GM12878 (cell line): ENCODE data around the gene DHRS4. TPM values are rescaled to one million over a fixed set of nuclear protein-coding genes. Genes with fewer than 3 reads are reported as not detected.

ENCODE experiments used
- ATAC-seq: fragments of 200-7000 bp; cut with Tn5 transposase; 3 replicates; pipeline ENCODE4 v1.9.1; 2020; ENCODE audit warnings: mild to moderate bottlenecking, moderate library complexity
- BruUV-seq: library from RNA; stranded (reverse); fragments of 400-500 nt; replicated peaks from 2 replicates; lab custom pipeline; 2021; lab: Mats Ljungman, UMichigan
- CTCF ChIA-PET: fragments of 300-600 bp; sonication (Branson Sonifier 250); formaldehyde crosslinking; extraction: SDS; loops from one replicate; lab custom pipeline; 2021; ENCODE audit warnings: inconsistent platforms; lab: Yijun Ruan, JAX
- POLR2A ChIA-PET: fragments of 350-600 bp; formaldehyde crosslinking; extraction: SDS; loops from one replicate; lab custom pipeline; 2021; ENCODE audit warnings: inconsistent platforms; lab: Charles Lee
- RAD21 ChIA-PET: fragments of 300-600 bp; sonication (Branson Sonifier 250); formaldehyde crosslinking; loops from one replicate; lab custom pipeline; 2023; ENCODE audit warnings: antibody characterized with exemption; ENCODE audit not compliant: unreplicated experiment; lab: Charles Lee
- SMC1A ChIA-PET: fragments of 300-600 bp; sonication (Branson Sonifier 250); formaldehyde crosslinking; loops from one replicate; lab custom pipeline; 2023; ENCODE audit not compliant: unreplicated experiment, uncharacterized antibody; lab: Charles Lee
- DNase-seq: peaks from one replicate; pipeline ENCODE4 v3.0.0-alpha.2; 2011; ENCODE audit warnings: low read depth, low spot score
- FAIRE-seq: peaks from 3 replicates; lab custom pipeline; 2011; peaks lifted over from hg19 to GRCh38; lab: Jason Lieb, UNC
- H2AFZ ChIP-seq: 2 replicates; pipeline ENCODE4 v1.6.0; 2011; ENCODE audit warnings: low read depth, low read length, control low read depth; ENCODE audit not compliant: control insufficient read depth
- H3K27ac ChIP-seq: 2 replicates; pipeline ENCODE4 v1.5.1; 2011; ENCODE audit warnings: control low read depth; ENCODE audit not compliant: control insufficient read depth, insufficient read depth
- H3K27me3 ChIP-seq, 2 experiments: replicated peaks in 1 of 2; 2 replicates each; pipeline versions ENCODE4 v1.6.0 to v1.6.1; 2011; ENCODE audit warnings: low read length in 1 of 2; ENCODE audit not compliant: control insufficient read depth in 2 of 2, insufficient read depth in 2 of 2
- H3K36me3 ChIP-seq, 2 experiments: 2 replicates each; pipeline ENCODE4 v1.5.1; 2011; ENCODE audit warnings: low read length in 1 of 2; ENCODE audit not compliant: control insufficient read depth in 2 of 2, insufficient read depth in 2 of 2
- H3K4me1 ChIP-seq: 2 replicates; pipeline ENCODE4 v1.6.1; 2011; ENCODE audit warnings: mild to moderate bottlenecking, low read length, moderate library complexity, mixed read lengths; ENCODE audit not compliant: control insufficient read depth, insufficient read depth
- H3K4me2 ChIP-seq: 2 replicates; pipeline ENCODE4 v1.6.0; 2011; ENCODE audit warnings: control low read depth; ENCODE audit not compliant: control insufficient read depth, insufficient read depth
- H3K4me3 ChIP-seq: fragments of 200-600 bp; sonication (generic); 2 replicates; pipeline ENCODE4 v1.5.1; 2016
- H3K79me2 ChIP-seq: 2 replicates; pipeline ENCODE4 v1.6.0; 2011; ENCODE audit warnings: low read length; ENCODE audit not compliant: control insufficient read depth, insufficient read depth
- H3K9ac ChIP-seq: 2 replicates; pipeline ENCODE4 v1.8.0; 2011; ENCODE audit warnings: low read length, control low read depth, mixed read lengths; ENCODE audit not compliant: control insufficient read depth, insufficient read depth
- H3K9me3 ChIP-seq: replicated peaks from 3 replicates; pipeline ENCODE4 v1.5.1; 2011; ENCODE audit warnings: mild to moderate bottlenecking, low read length; ENCODE audit not compliant: control insufficient read depth, insufficient read depth
- H4K20me1 ChIP-seq: 2 replicates; pipeline ENCODE4 v1.6.0; 2011; ENCODE audit not compliant: control insufficient read depth, insufficient read depth
- IKZF1 ChIP-seq: fragments of 450-650 bp; conservative IDR thresholded peaks from 2 replicates; pipeline ENCODE4 v1.6.1; 2017; ENCODE audit warnings: antibody characterized with exemption, mild to moderate bottlenecking
- POU2F2 ChIP-seq: IDR thresholded peaks from 3 replicates; pipeline ENCODE4 v1.6.1; 2011; ENCODE audit warnings: low read depth, mild to moderate bottlenecking, low read length, borderline replicate concordance
- SPI1 ChIP-seq: IDR thresholded peaks from 2 replicates; pipeline ENCODE4 v1.6.1; 2011; ENCODE audit warnings: low read depth, mild to moderate bottlenecking, low read length, moderate library complexity, borderline replicate concordance; ENCODE audit not compliant: insufficient read depth
- ZSCAN29 ChIP-seq: fragments of 450-650 bp; IDR thresholded peaks from 2 replicates; pipeline ENCODE4 v1.6.1; 2017; ENCODE audit warnings: mild to moderate bottlenecking, moderate library complexity
- WGBS: methylation state at CpG from one replicate; pipeline ENCODE4 v1.1.6; 2016; ENCODE audit warnings: low lambda C conversion rate; ENCODE audit not compliant: insufficient replicate concordance, insufficient coverage; ENCODE audit errors: missing lambda C conversion rate; 5-methylcytosine and 5-hydroxymethylcytosine counted together
- in situ Hi-C: fragments of 300-500 bp; cut with MboI; formaldehyde crosslinking; loops from 9 replicates; pipeline ENCODE4 v1.14.3; 2018; ENCODE audit warnings: mixed read lengths
- intact Hi-C: fragments of 100-400 bp; cut with micrococcal nuclease; formaldehyde crosslinking; loops from one replicate; pipeline ENCODE4 v1.14.2; 2022; ENCODE audit not compliant: unreplicated experiment
- polyA plus RNA-seq, 11 experiments: library from polyadenylated mRNA; depleted of rRNA in 4 of 11; unstranded in 6 of 11; stranded (reverse) in 5 of 11; fragments of >200 nt; fragmentation: Nextera tagmentation in 4 of 11; fragmentation: Illumina TruSeq in 1 of 11; extraction: Ambion mirVana in 4 of 11; extraction: Trizol in 1 of 11; gene quantifications; 1 replicate in 1 of 11; 2 replicates in 10 of 11; pipeline versions ENCODE4 v1.2.1 to v1.2.3, GENCODE V29; 2011 to 2016; ENCODE audit warnings: inconsistent platforms in 2 of 11, missing spikeins in 2 of 11, low read depth in 1 of 11
- total RNA-seq, 4 experiments: library from RNA; depleted of rRNA in 3 of 4; stranded (reverse); fragments of >200 nt in 3 of 4; fragmentation: Illumina TruSeq in 1 of 4; extraction: Trizol in 1 of 4; gene quantifications; 2 replicates each; pipeline versions ENCODE4 v1.2.1 to v1.2.3, GENCODE V29; 2013 to 2021
- TF ChIP-seq, protein P1 (sequence below): fragments of 450-650 bp; IDR thresholded peaks from 2 replicates; pipeline ENCODE4 v1.6.1; 2018; ENCODE audit warnings: mild to moderate bottlenecking, low read depth, moderate library complexity; ENCODE audit not compliant: partially characterized antibody

DHRS4 gene
- total and polyA plus RNA-seq, 10 of the 15 experiments (the other 5 are each of a cell fraction or from before 2014, with no cell fraction given) = 2.4 to 38.1 (median 22.2) TPM

DNA sequence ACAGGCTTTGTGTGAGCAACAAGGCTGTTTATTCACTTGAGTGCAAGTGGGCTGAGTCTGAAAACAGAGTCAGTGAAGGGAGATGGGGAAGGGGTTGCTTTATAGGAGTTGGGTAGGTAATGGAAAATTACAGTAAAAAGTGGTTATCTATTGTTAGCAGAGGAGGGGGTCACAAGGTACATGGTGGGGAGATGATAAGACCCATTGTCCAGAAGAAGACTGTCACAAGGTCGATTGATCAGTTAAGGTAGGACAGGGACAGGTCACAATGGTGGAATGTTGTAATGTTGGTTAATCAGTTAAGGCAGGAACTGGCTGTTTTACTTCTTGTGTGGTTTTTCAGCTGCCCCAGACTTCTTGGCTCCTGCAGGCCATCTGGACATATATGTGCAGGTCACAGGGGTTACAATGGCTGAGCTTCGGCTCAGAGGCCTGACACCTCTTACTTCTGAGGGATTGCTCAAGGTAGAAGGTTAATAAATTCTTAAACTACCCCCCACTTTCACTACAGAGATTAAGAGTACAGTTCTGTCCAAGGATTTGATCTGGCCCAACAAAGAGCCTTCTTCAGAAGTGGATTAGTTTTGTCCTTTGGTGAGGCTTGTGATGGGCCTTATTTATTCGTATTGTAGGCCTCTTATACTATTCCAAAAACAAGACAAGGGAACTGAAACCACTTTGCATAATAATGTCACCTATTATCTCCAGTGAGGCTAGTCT, 13.8 kb upstream of the DHRS4 start:
- RAD21 ChIA-PET = no interaction called here
- no peak overlapping the region for H3K4me2 ChIP-seq
- H3K9ac ChIP-seq = no peak overlapping the region
- TF ChIP-seq IKZF1 = no peak
- TF ChIP-seq ZSCAN29 = no peak
- TF ChIP-seq SPI1 = peak; percentile 65
- TF ChIP-seq POU2F2 = 0 out of 3 replicates have a peak, but pooled peaks have one; percentile 15
- TF ChIP-seq, protein P1, sequence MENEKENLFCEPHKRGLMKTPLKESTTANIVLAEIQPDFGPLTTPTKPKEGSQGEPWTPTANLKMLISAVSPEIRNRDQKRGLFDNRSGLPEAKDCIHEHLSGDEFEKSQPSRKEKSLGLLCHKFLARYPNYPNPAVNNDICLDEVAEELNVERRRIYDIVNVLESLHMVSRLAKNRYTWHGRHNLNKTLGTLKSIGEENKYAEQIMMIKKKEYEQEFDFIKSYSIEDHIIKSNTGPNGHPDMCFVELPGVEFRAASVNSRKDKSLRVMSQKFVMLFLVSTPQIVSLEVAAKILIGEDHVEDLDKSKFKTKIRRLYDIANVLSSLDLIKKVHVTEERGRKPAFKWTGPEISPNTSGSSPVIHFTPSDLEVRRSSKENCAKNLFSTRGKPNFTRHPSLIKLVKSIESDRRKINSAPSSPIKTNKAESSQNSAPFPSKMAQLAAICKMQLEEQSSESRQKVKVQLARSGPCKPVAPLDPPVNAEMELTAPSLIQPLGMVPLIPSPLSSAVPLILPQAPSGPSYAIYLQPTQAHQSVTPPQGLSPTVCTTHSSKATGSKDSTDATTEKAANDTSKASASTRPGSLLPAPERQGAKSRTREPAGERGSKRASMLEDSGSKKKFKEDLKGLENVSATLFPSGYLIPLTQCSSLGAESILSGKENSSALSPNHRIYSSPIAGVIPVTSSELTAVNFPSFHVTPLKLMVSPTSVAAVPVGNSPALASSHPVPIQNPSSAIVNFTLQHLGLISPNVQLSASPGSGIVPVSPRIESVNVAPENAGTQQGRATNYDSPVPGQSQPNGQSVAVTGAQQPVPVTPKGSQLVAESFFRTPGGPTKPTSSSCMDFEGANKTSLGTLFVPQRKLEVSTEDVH = no peak
- TF ChIP-seq, all 136 proteins: peak for 2
- H4K20me1 ChIP-seq = no peaks in the 10 kb centered on the region
- DNase-seq (no peak), FAIRE-seq (no peak), ATAC-seq (peak; percentile 34; the same call in 2 of the 3 replicates)
- CTCF ChIA-PET = no interaction called here
- in situ Hi-C loops = no loop called here
- no peaks in the 10 kb centered on the region for H3K4me1 ChIP-seq
- H3K9me3 ChIP-seq = no peaks in the 10 kb centered on the region; the same call in 2 of the 3 replicates
- intact Hi-C loops = no loop called here
- WGBS = 63% methylated on average over 3 of the region's 3 CpGs
- SMC1A ChIA-PET = no interaction called here
- H3K27me3 ChIP-seq = no peaks in the 10 kb centered on the region
- H3K79me2 ChIP-seq = no peaks in the 10 kb centered on the region
- no peak overlapping the region for H2AFZ ChIP-seq
- no peak overlapping the region for H3K27ac ChIP-seq
- H3K36me3 ChIP-seq = no peaks in the 10 kb centered on the region
- BruUV-seq = TSS peak; percentile 83
- POLR2A ChIA-PET = no interaction called here
- no peak overlapping the region for H3K4me3 ChIP-seq
